ENCODE data around the gene MAGED1.

DNA sequence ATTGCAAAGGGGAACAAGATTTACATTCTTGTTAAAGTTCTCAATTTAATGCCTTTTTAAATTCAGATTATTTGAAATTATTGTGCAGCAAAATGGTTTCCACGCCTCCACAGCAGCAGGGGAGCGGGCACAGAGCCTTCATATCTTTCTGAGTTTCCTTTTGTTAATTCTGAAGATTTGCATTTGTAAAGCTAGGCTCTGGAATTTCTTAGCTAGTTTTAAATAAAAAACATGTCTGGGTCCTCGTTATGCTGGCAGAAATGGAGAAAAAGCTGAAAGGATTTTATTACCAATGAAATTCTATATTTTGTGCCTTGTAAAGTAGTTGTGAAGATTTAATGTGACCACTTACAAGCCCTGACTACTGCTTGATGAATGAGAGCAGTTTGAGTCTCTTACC, 40.8 kb upstream of the MAGED1 start:
- TF ChIP-seq, protein P1, sequence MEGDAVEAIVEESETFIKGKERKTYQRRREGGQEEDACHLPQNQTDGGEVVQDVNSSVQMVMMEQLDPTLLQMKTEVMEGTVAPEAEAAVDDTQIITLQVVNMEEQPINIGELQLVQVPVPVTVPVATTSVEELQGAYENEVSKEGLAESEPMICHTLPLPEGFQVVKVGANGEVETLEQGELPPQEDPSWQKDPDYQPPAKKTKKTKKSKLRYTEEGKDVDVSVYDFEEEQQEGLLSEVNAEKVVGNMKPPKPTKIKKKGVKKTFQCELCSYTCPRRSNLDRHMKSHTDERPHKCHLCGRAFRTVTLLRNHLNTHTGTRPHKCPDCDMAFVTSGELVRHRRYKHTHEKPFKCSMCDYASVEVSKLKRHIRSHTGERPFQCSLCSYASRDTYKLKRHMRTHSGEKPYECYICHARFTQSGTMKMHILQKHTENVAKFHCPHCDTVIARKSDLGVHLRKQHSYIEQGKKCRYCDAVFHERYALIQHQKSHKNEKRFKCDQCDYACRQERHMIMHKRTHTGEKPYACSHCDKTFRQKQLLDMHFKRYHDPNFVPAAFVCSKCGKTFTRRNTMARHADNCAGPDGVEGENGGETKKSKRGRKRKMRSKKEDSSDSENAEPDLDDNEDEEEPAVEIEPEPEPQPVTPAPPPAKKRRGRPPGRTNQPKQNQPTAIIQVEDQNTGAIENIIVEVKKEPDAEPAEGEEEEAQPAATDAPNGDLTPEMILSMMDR (conservative IDR thresholded peaks at IDR 0.05): no peak
- TF ChIP-seq EZH2 (IDR thresholded peaks at IDR 0.05; ENCODE audit: low read depth): no peak

All from PC-9 (cell line).